Measurements from ENCODE around the gene PLEKHA4. TPM values are rescaled to one million over a fixed set of nuclear protein-coding genes. Genes with fewer than 3 reads are reported as not detected.

The PLEKHA4 gene
- total and polyA plus RNA-seq, 2 of the 13 experiments (the other 11 are each of a cell fraction or from before 2014, with no cell fraction given), result 4.8 to 6.0 TPM

GRCh38 chr19:48900477-48901406 is 32.3 kb upstream of the PLEKHA4 start (continued):
- TF ChIP-seq E2F2 (CRISPR knock-in tag; IDR thresholded peaks at IDR 0.05; ENCODE audit: borderline replicate concordance), result 0 out of 2 replicates have a peak, but pooled peaks have one; percentile 22
- TF ChIP-seq NPAS2 (CRISPR knock-in tag; IDR thresholded peaks at IDR 0.05; ENCODE audit: borderline replicate concordance), result no peak
- TF ChIP-seq ESRRA (CRISPR knock-in tag; IDR thresholded peaks at IDR 0.05; ENCODE audit: low read depth), result no peak
- TF ChIP-seq ZNF143 (CRISPR knock-in tag; IDR thresholded peaks at IDR 0.05), result peak; percentile 90
- TF ChIP-seq ATF6 (CRISPR knock-in tag; conservative IDR thresholded peaks at IDR 0.05), result no peak
- TF ChIP-seq ATF5 (CRISPR knock-in tag; IDR thresholded peaks at IDR 0.05; ENCODE audit: low read depth), result no peak
- TF ChIP-seq FOXK1 (CRISPR knock-in tag; IDR thresholded peaks at IDR 0.05; ENCODE audit: borderline replicate concordance, low read depth), result peak; percentile 45; the same call in 1 of the 2 replicates
- 0 out of 2 replicates have a peak, but pooled peaks have one; percentile 34 for TF ChIP-seq ZNF317 (CRISPR knock-in tag; IDR thresholded peaks at IDR 0.05)
- TF ChIP-seq KDM5A (IDR thresholded peaks at IDR 0.05; ENCODE audit: borderline replicate concordance, low read length), result peak; percentile 36; the same call in 1 of the 2 replicates
